Neuronal stem cell (in vitro differentiated cells): Measurements from ENCODE around the gene IL2RG.

Experiments used
- DNase-seq: peaks from one replicate; pipeline ENCODE4 v3.0.0-alpha.2; 2013; ENCODE audit warnings: low spot score
- H2AFZ ChIP-seq: one replicate; pipeline ENCODE4 v1.6.1; 2013; ENCODE audit warnings: mild to moderate bottlenecking, low read length, inconsistent platforms
- H2AK5ac ChIP-seq: 2 replicates; pipeline ENCODE4 v1.6.1; 2013; ENCODE audit warnings: low read depth, mild to moderate bottlenecking, inconsistent platforms, low read length, moderate library complexity, mixed read lengths
- H2BK120ac ChIP-seq: 2 replicates; pipeline ENCODE4 v1.6.1; 2013; ENCODE audit warnings: low read depth, mild to moderate bottlenecking, inconsistent platforms, low read length, moderate library complexity, mixed read lengths
- H2BK12ac ChIP-seq: one replicate; pipeline ENCODE4 v1.6.1; 2013; ENCODE audit warnings: low read length, inconsistent platforms
- H2BK15ac ChIP-seq: 2 replicates; pipeline ENCODE4 v1.6.1; 2013; ENCODE audit warnings: mild to moderate bottlenecking, low read length, inconsistent platforms, mixed read lengths
- H2BK5ac ChIP-seq: one replicate; pipeline ENCODE4 v1.6.1; 2013; ENCODE audit warnings: inconsistent platforms, mild to moderate bottlenecking, low read length, moderate library complexity
- H3K14ac ChIP-seq: one replicate; pipeline ENCODE4 v1.6.1; 2013; ENCODE audit warnings: low read length, inconsistent platforms
- H3K18ac ChIP-seq: 2 replicates; pipeline ENCODE4 v1.6.1; 2013; ENCODE audit warnings: low read length, inconsistent platforms
- H3K23ac ChIP-seq: 2 replicates; pipeline ENCODE4 v1.6.1; 2013; ENCODE audit warnings: low read depth, mild to moderate bottlenecking, mixed read lengths, low read length, inconsistent platforms; ENCODE audit not compliant: poor library complexity
- H3K27ac ChIP-seq: replicated peaks from 3 replicates; pipeline ENCODE4 v1.5.1; 2013; ENCODE audit warnings: low read length, inconsistent platforms
- H3K27me3 ChIP-seq, 3 experiments: 2 replicates each; pipeline ENCODE4 v1.6.1; 2013; ENCODE audit warnings: low read length in 3 of 3, mild to moderate bottlenecking in 2 of 3, inconsistent platforms in 1 of 3, low read depth in 1 of 3, mixed read lengths in 1 of 3, moderate library complexity in 1 of 3; ENCODE audit not compliant: control insufficient read depth in 3 of 3, insufficient read depth in 3 of 3
- H3K36me3 ChIP-seq, 2 donors: replicated peaks in 1 of 2; 2 replicates each; pipeline ENCODE4 v1.6.1; 2013; ENCODE audit warnings: low read length in 2 of 2; ENCODE audit not compliant: control insufficient read depth in 2 of 2, insufficient read depth in 2 of 2
- H3K4ac ChIP-seq: 2 replicates; pipeline ENCODE4 v1.6.1; 2013; ENCODE audit warnings: inconsistent platforms, mild to moderate bottlenecking, low read length, moderate library complexity
- H3K4me1 ChIP-seq, 2 donors: 1 replicate in 1 of 2; 2 replicates in 1 of 2; pipeline ENCODE4 v1.6.1; 2013; ENCODE audit warnings: low read length in 2 of 2, low read depth in 1 of 2; ENCODE audit not compliant: control insufficient read depth in 2 of 2, insufficient read depth in 1 of 2
- H3K4me2 ChIP-seq: one replicate; pipeline ENCODE4 v1.6.1; 2013; ENCODE audit warnings: mild to moderate bottlenecking, low read length, inconsistent platforms; ENCODE audit not compliant: insufficient read depth, poor library complexity, severe bottlenecking
- H3K4me3 ChIP-seq, 2 donors: 2 replicates each; pipeline ENCODE4 v1.5.1; 2013; ENCODE audit warnings: low read length in 2 of 2, mild to moderate bottlenecking in 2 of 2, inconsistent platforms in 1 of 2, moderate library complexity in 1 of 2
- H3K79me1 ChIP-seq: one replicate; pipeline ENCODE4 v1.6.1; 2013; ENCODE audit warnings: low read depth, mild to moderate bottlenecking, inconsistent platforms, low read length, moderate library complexity
- H3K9ac ChIP-seq: one replicate; pipeline ENCODE4 v1.6.1; 2013; ENCODE audit warnings: mild to moderate bottlenecking, low read depth, low read length, inconsistent platforms; ENCODE audit not compliant: poor library complexity
- H3K9me3 ChIP-seq, 2 donors: replicated peaks in 1 of 2; 2 replicates each; pipeline versions ENCODE3 to v1.6.1; 2013; ENCODE audit warnings: low read length in 2 of 2, mild to moderate bottlenecking in 2 of 2, inconsistent platforms in 1 of 2, low read depth in 1 of 2, mixed read lengths in 1 of 2, moderate library complexity in 1 of 2; ENCODE audit not compliant: control insufficient read depth in 2 of 2, insufficient read depth in 1 of 2
- H4K8ac ChIP-seq: one replicate; pipeline ENCODE4 v1.6.1; 2013; ENCODE audit warnings: low read depth, mild to moderate bottlenecking, inconsistent platforms, low read length, moderate library complexity
- H4K91ac ChIP-seq: one replicate; pipeline ENCODE4 v1.6.1; 2013; ENCODE audit warnings: low read length, low read depth, mild to moderate bottlenecking, inconsistent platforms; ENCODE audit not compliant: poor library complexity
- WGBS, 2 donors: extraction: QIAGEN DNeasy Blood & Tissue Kit; methylation state at CpG; one replicate each; pipeline ENCODE4 v1.1.7; 2013; ENCODE audit warnings: missing lambda C conversion rate in 2 of 2, mixed read lengths in 1 of 2; ENCODE audit not compliant: insufficient read length in 2 of 2, insufficient replicate concordance in 1 of 2; ENCODE audit errors: extremely low coverage in 2 of 2; 5-methylcytosine and 5-hydroxymethylcytosine counted together

IL2RG gene

GRCh38 chrX:71103110-71103983 is 8.0 kb downstream of the IL2RG start:
- Histone ChIP-seq H4K8ac (peak overlapping the region; percentile 43), H3K23ac (no peak overlapping the region), H3K27ac (peak overlapping the region; percentile 72), H3K14ac (no peak overlapping the region), H3K36me3 (no peaks in the 10 kb centered on the region), H3K27me3 (peaks cover 0 to 14% (median 0%) of the 10 kb centered on the region in 3 experiments), H3K4me3 (no peak overlapping the region), H2BK15ac (no peak overlapping the region), H3K9ac (no peak overlapping the region), H3K9me3 (no peaks in the 10 kb centered on the region), H3K4me1 (peaks cover 16 to 19% of the 10 kb centered on the region in 2 donors), H2BK12ac (no peak overlapping the region), H3K4me2 (no peak overlapping the region), H4K91ac (no peak overlapping the region), H3K4ac (no peak overlapping the region), H3K18ac (no peak overlapping the region), H2AFZ (peak overlapping the region; percentile 78), H2AK5ac (no peak overlapping the region), H2BK5ac (no peak overlapping the region), H3K79me1 (no peaks in the 10 kb centered on the region), H2BK120ac (no peak overlapping the region)
- no CpG with 5 or more reads among the region's 10 CpGs for WGBS, 2 donors
- no peak for DNase-seq

GRCh38 chrX:71102292-71102691 is 9.1 kb downstream of the IL2RG start:
- no CpG with 5 or more reads among the region's 3 CpGs for WGBS, 2 donors
- Histone ChIP-seq H4K91ac (no peak overlapping the region), H3K9me3 (no peaks in the 10 kb centered on the region), H3K4me1 (peaks cover 16 to 17% of the 10 kb centered on the region in 2 donors), H4K8ac (no peak overlapping the region), H3K4me3 (no peak overlapping the region), H3K36me3 (no peaks in the 10 kb centered on the region), H3K14ac (no peak overlapping the region), H2BK12ac (no peak overlapping the region), H3K4me2 (no peak overlapping the region), H2BK15ac (no peak overlapping the region), H2AK5ac (no peak overlapping the region), H3K23ac (no peak overlapping the region), H2BK120ac (no peak overlapping the region), H3K27me3 (peaks cover 0 to 20% (median 2%) of the 10 kb centered on the region in 3 experiments), H3K9ac (no peak overlapping the region), H3K27ac (no peak overlapping the region), H3K4ac (no peak overlapping the region), H3K79me1 (no peaks in the 10 kb centered on the region), H2AFZ (no peak overlapping the region), H3K18ac (no peak overlapping the region), H2BK5ac (no peak overlapping the region)
- DNase-seq: no peak

GRCh38 chrX:71100581-71101505 is 10.5 kb downstream of the IL2RG start:
- no peak overlapping the region for H3K4me3 ChIP-seq
- DNase-seq: no peak
- no CpG with 5 or more reads among the region's 31 CpGs for WGBS, 2 donors
- H3K9me3 ChIP-seq: no peaks in the 10 kb centered on the region
- no peak overlapping the region for H3K23ac ChIP-seq
- H2AFZ ChIP-seq: no peak overlapping the region
- H3K4me1 ChIP-seq: peaks cover 17% of the 10 kb centered on the region in 2 donors
- H4K91ac ChIP-seq: no peak overlapping the region
- H3K9ac ChIP-seq: no peak overlapping the region
- H3K27me3 ChIP-seq: peaks cover 0 to 30% (median 10%) of the 10 kb centered on the region in 3 experiments
- no peak overlapping the region for H3K4ac ChIP-seq
- no peak overlapping the region for H2BK120ac ChIP-seq
- H2BK12ac ChIP-seq: no peak overlapping the region
- H2BK15ac ChIP-seq: no peak overlapping the region
- H3K14ac ChIP-seq: no peak overlapping the region
- H3K36me3 ChIP-seq: no peaks in the 10 kb centered on the region
- no peak overlapping the region for H3K27ac ChIP-seq
- H3K4me2 ChIP-seq: no peak overlapping the region
- no peak overlapping the region for H4K8ac ChIP-seq
- H3K18ac ChIP-seq: no peak overlapping the region
- H3K79me1 ChIP-seq: no peaks in the 10 kb centered on the region
- H2AK5ac ChIP-seq: no peak overlapping the region
- H2BK5ac ChIP-seq: no peak overlapping the region

GRCh38 chrX:71099736-71100135 is 11.6 kb downstream of the IL2RG start:
- Histone ChIP-seq H2BK15ac (no peak overlapping the region), H3K18ac (no peak overlapping the region), H2BK12ac (no peak overlapping the region), H3K79me1 (no peaks in the 10 kb centered on the region), H3K4me1 (peaks cover 17% of the 10 kb centered on the region in 2 donors), H3K4me2 (no peak overlapping the region), H4K91ac (no peak overlapping the region), H3K4me3 (no peak overlapping the region), H2BK120ac (no peak overlapping the region), H3K14ac (no peak overlapping the region), H2AFZ (no peak overlapping the region), H3K9ac (no peak overlapping the region), H3K4ac (no peak overlapping the region), H3K9me3 (no peaks in the 10 kb centered on the region), H3K36me3 (no peaks in the 10 kb centered on the region), H2BK5ac (no peak overlapping the region), H3K23ac (no peak overlapping the region), H4K8ac (no peak overlapping the region), H3K27me3 (peaks cover 0 to 30% (median 10%) of the 10 kb centered on the region in 3 experiments), H3K27ac (no peak overlapping the region), H2AK5ac (no peak overlapping the region)
- no peak for DNase-seq
- no CpG with 5 or more reads among the region's 4 CpGs for WGBS, 2 donors
